Natural killer cell (primary cell): ENCODE results near the gene PPRC1. TPM values are rescaled to one million over a fixed set of nuclear protein-coding genes. Genes with fewer than 3 reads are reported as not detected.

ENCODE experiments used
- ATAC-seq, 3 donors: fragments of 150-1000 bp in 2 of 3; fragments of 200-7000 bp in 1 of 3; cut with Tn5 transposase; 1 replicate in 1 of 3; 2 replicates in 2 of 3; pipeline ENCODE4 v1.10.0; 2021; ENCODE audit warnings: mild to moderate bottlenecking in 2 of 3, moderate library complexity in 2 of 3
- DNase-seq, 2 donors: peaks; one replicate each; pipeline versions ENCODE4 v3.0.0 to v3.0.0-alpha.2; 2013 to 2021; ENCODE audit warnings: mixed read lengths in 1 of 2
- H3K27ac ChIP-seq: one replicate; pipeline ENCODE4 v1.5.1; 2013; ENCODE audit warnings: mild to moderate bottlenecking, low read length
- H3K27me3 ChIP-seq: one replicate; pipeline ENCODE4 v1.6.1; 2013; ENCODE audit warnings: low read length; ENCODE audit not compliant: control insufficient read depth, insufficient read depth
- H3K36me3 ChIP-seq: one replicate; pipeline ENCODE4 v1.6.1; 2013; ENCODE audit warnings: low read length; ENCODE audit not compliant: control insufficient read depth, insufficient read depth
- H3K4me1 ChIP-seq: one replicate; pipeline ENCODE4 v1.6.1; 2013; ENCODE audit warnings: low read length; ENCODE audit not compliant: control insufficient read depth, insufficient read depth
- H3K4me3 ChIP-seq: one replicate; pipeline ENCODE4 v1.5.1; 2013; ENCODE audit warnings: low read length
- H3K9me3 ChIP-seq: one replicate; pipeline ENCODE4 v1.6.1; 2013; ENCODE audit warnings: low read length; ENCODE audit not compliant: control insufficient read depth, insufficient read depth
- H3K27ac Mint-ChIP-seq, 2 donors: one replicate each; pipeline ENCODE4 v1.8.0; 2022; ENCODE audit warnings: mild to moderate bottlenecking in 2 of 2, mixed read lengths in 2 of 2, moderate library complexity in 1 of 2
- H3K27me3 Mint-ChIP-seq, 2 donors: one replicate each; pipeline ENCODE4 v1.8.0; 2022; ENCODE audit warnings: low read depth in 2 of 2, mixed read lengths in 2 of 2
- H3K36me3 Mint-ChIP-seq: one replicate; pipeline ENCODE4 v1.8.0; 2022; ENCODE audit warnings: mixed read lengths
- H3K4me1 Mint-ChIP-seq, 2 donors: one replicate each; pipeline ENCODE4 v1.8.0; 2022; ENCODE audit warnings: mixed read lengths in 2 of 2
- H3K4me3 Mint-ChIP-seq: one replicate; pipeline ENCODE4 v1.8.0; 2022; ENCODE audit warnings: mild to moderate bottlenecking, moderate library complexity, mixed read lengths
- H3K9me3 Mint-ChIP-seq, 2 donors: one replicate each; pipeline ENCODE4 v1.8.0; 2022; ENCODE audit warnings: mixed read lengths in 2 of 2
- CTCF ChIP-seq: fragments of 200-600 bp; IDR thresholded peaks from one replicate; pipeline ENCODE4 v1.8.0; 2022; ENCODE audit warnings: antibody characterized with exemption
- WGBS: methylation state at CpG from one replicate; pipeline ENCODE4 v1.1.7; 2013; ENCODE audit warnings: missing lambda C conversion rate; ENCODE audit not compliant: insufficient coverage; 5-methylcytosine and 5-hydroxymethylcytosine counted together
- intact Hi-C: fragments of 100-400 bp; cut with micrococcal nuclease; formaldehyde crosslinking; loops from one replicate; pipeline ENCODE4 v1.14.2; 2022
- total RNA-seq, 4 donors: library from RNA; stranded (reverse); fragments of 120-200 nt in 1 of 4; gene quantifications; one replicate each; pipeline versions ENCODE4 v1.2.3 to v1.2.4, GENCODE V29; 2013 to 2022

PPRC1 gene
- total RNA-seq, 3 donors from 2014 or later (not counting 1 experiment from before 2014, with no cell fraction given), result 29.1 to 48.0 (median 37.7) TPM

- H3K4me3 Mint-ChIP-seq, result no peak overlapping the region
- intact Hi-C loops, result no loop called here
- no peak for TF ChIP-seq CTCF
Observed at GRCh38 chr10:102086196-102086595, 46.6 kb upstream of the PPRC1 start.

GRCh38 chr10:102090772-102091171, 42.1 kb upstream of the PPRC1 start:
- H3K9me3 Mint-ChIP-seq, result no peaks in the 10 kb centered on the region
- no peaks in the 10 kb centered on the region for H3K36me3 ChIP-seq
- no peak overlapping the region for H3K4me3 Mint-ChIP-seq
- ATAC-seq (no peak), DNase-seq (no peak)
- no peaks in the 10 kb centered on the region for H3K36me3 Mint-ChIP-seq
- H3K27ac ChIP-seq, result no peak overlapping the region
- no peaks in the 10 kb centered on the region for H3K27me3 ChIP-seq
- H3K4me3 ChIP-seq, result no peak overlapping the region
- H3K9me3 ChIP-seq, result no peaks in the 10 kb centered on the region
- no peak for TF ChIP-seq CTCF
- intact Hi-C loops, result no loop called here
- 96% methylated on average over 2 of the region's 2 CpGs for WGBS
- no peaks in the 10 kb centered on the region for H3K27me3 Mint-ChIP-seq
- no peak overlapping the region for H3K27ac Mint-ChIP-seq
- no peaks in the 10 kb centered on the region for H3K4me1 ChIP-seq
- H3K4me1 Mint-ChIP-seq, result no peaks in the 10 kb centered on the region

More at GRCh38 chr10:102086196-102086595, 46.6 kb upstream of the PPRC1 start:
- H3K36me3 Mint-ChIP-seq, result no peaks in the 10 kb centered on the region
- Histone ChIP-seq H3K27me3 (no peaks in the 10 kb centered on the region), H3K4me3 (no peak overlapping the region), H3K27ac (no peak overlapping the region), H3K36me3 (no peaks in the 10 kb centered on the region), H3K9me3 (no peaks in the 10 kb centered on the region), H3K4me1 (no peaks in the 10 kb centered on the region)
- ATAC-seq (no peak), DNase-seq (no peak)
- 95% methylated on average over 7 of the region's 8 CpGs for WGBS
- H3K27me3 Mint-ChIP-seq, result no peaks in the 10 kb centered on the region
- H3K4me1 Mint-ChIP-seq, result no peaks in the 10 kb centered on the region
- H3K27ac Mint-ChIP-seq, result no peak overlapping the region
- H3K9me3 Mint-ChIP-seq, result no peaks in the 10 kb centered on the region

GRCh38 chr10:102096449-102096848, 36.4 kb upstream of the PPRC1 start:
- Histone ChIP-seq H3K9me3 (no peaks in the 10 kb centered on the region), H3K4me1 (no peaks in the 10 kb centered on the region), H3K4me3 (no peak overlapping the region), H3K27ac (no peak overlapping the region), H3K36me3 (peaks cover 2% of the 10 kb centered on the region), H3K27me3 (no peaks in the 10 kb centered on the region)
- Mint-ChIP-seq H3K36me3 (no peaks in the 10 kb centered on the region), H3K4me1 (no peaks in the 10 kb centered on the region), H3K4me3 (no peak overlapping the region), H3K27ac (no peak overlapping the region), H3K9me3 (no peaks in the 10 kb centered on the region), H3K27me3 (no peaks in the 10 kb centered on the region)
- TF ChIP-seq CTCF, result no peak
- 92% methylated on average over 7 of the region's 7 CpGs for WGBS
- ATAC-seq (no peak), DNase-seq (no peak)
- intact Hi-C loops, result no loop called here

- no peak overlapping the region for H3K4me3 ChIP-seq
- H3K4me3 Mint-ChIP-seq, result no peak overlapping the region
- H3K9me3 ChIP-seq, result no peaks in the 10 kb centered on the region
- H3K27me3 ChIP-seq, result no peaks in the 10 kb centered on the region
- ATAC-seq (no peak), DNase-seq (no peak)
- H3K4me1 Mint-ChIP-seq, result peaks cover 9 to 19% of the 10 kb centered on the region in 2 donors
- TF ChIP-seq CTCF, result no peak
- H3K27ac Mint-ChIP-seq, result no peak overlapping the region
- peaks cover 6% of the 10 kb centered on the region for H3K36me3 ChIP-seq
- H3K4me1 ChIP-seq, result peaks cover 14% of the 10 kb centered on the region
- WGBS, result 86% methylated on average over 5 of the region's 5 CpGs
- no peaks in the 10 kb centered on the region for H3K27me3 Mint-ChIP-seq
- intact Hi-C loops, result no loop called here
- H3K36me3 Mint-ChIP-seq, result no peaks in the 10 kb centered on the region
- H3K27ac ChIP-seq, result no peak overlapping the region
- H3K9me3 Mint-ChIP-seq, result no peaks in the 10 kb centered on the region
Observed at GRCh38 chr10:102101152-102101551, 31.7 kb upstream of the PPRC1 start.
